CD8-positive, alpha-beta memory T cell (primary cell): Measurements from ENCODE around the gene HOXD3. TPM values are rescaled to one million over a fixed set of nuclear protein-coding genes. Genes with fewer than 3 reads are reported as not detected.

ENCODE experiments used
- CTCF ChIA-PET: fragments of 350-600 bp; sonication (Branson Sonifier 250); formaldehyde crosslinking; loops from one replicate; lab custom pipeline; 2021; ENCODE audit warnings: antibody characterized with exemption; lab: Charles Lee
- POLR2A ChIA-PET: fragments of 350-600 bp; sonication (Branson Sonifier 250); formaldehyde crosslinking; loops from one replicate; lab custom pipeline; 2021; ENCODE audit warnings: antibody characterized with exemption; lab: Charles Lee
- DNase-seq, 5 donors: peaks; one replicate each; pipeline versions ENCODE4 v3.0.0 to v3.0.0-alpha.2; 2020 to 2022; ENCODE audit warnings: mixed read lengths in 1 of 5
- H3K27ac ChIP-seq: one replicate; pipeline ENCODE4 v1.7.0; 2013; ENCODE audit warnings: low read depth, mild to moderate bottlenecking, low read length, moderate library complexity
- H3K27me3 ChIP-seq: 2 replicates; pipeline ENCODE4 v1.7.0; 2013; ENCODE audit warnings: low read length, mild to moderate bottlenecking; ENCODE audit not compliant: insufficient read depth, poor library complexity, severe bottlenecking
- H3K36me3 ChIP-seq: 2 replicates; pipeline ENCODE4 v1.7.0; 2013; ENCODE audit warnings: mild to moderate bottlenecking, low read length, moderate library complexity; ENCODE audit not compliant: insufficient read depth
- H3K4me1 ChIP-seq: 2 replicates; pipeline ENCODE4 v1.7.0; 2013; ENCODE audit warnings: mild to moderate bottlenecking, low read length, moderate library complexity; ENCODE audit not compliant: insufficient read depth
- H3K4me3 ChIP-seq: 2 replicates; pipeline ENCODE4 v1.7.0; 2013; ENCODE audit warnings: mild to moderate bottlenecking, low read length
- H3K9me3 ChIP-seq: 2 replicates; pipeline ENCODE4 v1.7.0; 2013; ENCODE audit warnings: mild to moderate bottlenecking, low read length
- H3K27ac Mint-ChIP-seq, 8 donors: one replicate each; pipeline ENCODE4 v1.8.0; 2020 to 2021; ENCODE audit warnings: mixed read lengths in 8 of 8, mild to moderate bottlenecking in 6 of 8, inconsistent platforms in 3 of 8, moderate library complexity in 3 of 8
- H3K27me3 Mint-ChIP-seq, 2 donors: one replicate each; pipeline ENCODE4 v1.8.0; 2020 to 2021; ENCODE audit warnings: mixed read lengths in 2 of 2, mild to moderate bottlenecking in 1 of 2, moderate library complexity in 1 of 2
- H3K36me3 Mint-ChIP-seq, 3 donors: one replicate each; pipeline ENCODE4 v1.8.0; 2020 to 2021; ENCODE audit warnings: mixed read lengths in 3 of 3, inconsistent platforms in 1 of 3, mild to moderate bottlenecking in 1 of 3
- H3K4me1 Mint-ChIP-seq, 3 donors: one replicate each; pipeline ENCODE4 v1.8.0; 2020 to 2021; ENCODE audit warnings: mixed read lengths in 3 of 3, inconsistent platforms in 1 of 3, mild to moderate bottlenecking in 1 of 3
- H3K4me3 Mint-ChIP-seq, 7 donors: one replicate each; pipeline ENCODE4 v1.8.0; 2020 to 2021; ENCODE audit warnings: mixed read lengths in 7 of 7, mild to moderate bottlenecking in 6 of 7, moderate library complexity in 4 of 7, inconsistent platforms in 2 of 7
- H3K9me3 Mint-ChIP-seq, 5 donors: one replicate each; pipeline ENCODE4 v1.8.0; 2020 to 2022; ENCODE audit warnings: mixed read lengths in 5 of 5, mild to moderate bottlenecking in 3 of 5, moderate library complexity in 2 of 5, inconsistent platforms in 1 of 5
- polyA plus RNA-seq: library from polyadenylated mRNA; unstranded; fragments of 300-500 nt; fragmentation: Illumina TruSeq; gene quantifications from one replicate; pipeline ENCODE4 v1.2.3, GENCODE V29; 2021
- total RNA-seq, 2 experiments: library from RNA; stranded (reverse); gene quantifications; one replicate each; pipeline ENCODE4 v1.2.3, GENCODE V29; 2021

Gene HOXD3
- total and polyA plus RNA-seq, 3 experiments from 2014 or later = not detected

- H3K36me3 ChIP-seq = no peaks in the 10 kb centered on the region
- DNase-seq = no peak
These were observed 5.4 kb upstream of the HOXD3 start, which contains the start of gene HOXD4 for GRCh38 chr2:176151442-176152287. HOXD4 (plus strand) TSS chr2:176151550; CDS start chr2:176151634, 84 bp downstream.

DNA sequence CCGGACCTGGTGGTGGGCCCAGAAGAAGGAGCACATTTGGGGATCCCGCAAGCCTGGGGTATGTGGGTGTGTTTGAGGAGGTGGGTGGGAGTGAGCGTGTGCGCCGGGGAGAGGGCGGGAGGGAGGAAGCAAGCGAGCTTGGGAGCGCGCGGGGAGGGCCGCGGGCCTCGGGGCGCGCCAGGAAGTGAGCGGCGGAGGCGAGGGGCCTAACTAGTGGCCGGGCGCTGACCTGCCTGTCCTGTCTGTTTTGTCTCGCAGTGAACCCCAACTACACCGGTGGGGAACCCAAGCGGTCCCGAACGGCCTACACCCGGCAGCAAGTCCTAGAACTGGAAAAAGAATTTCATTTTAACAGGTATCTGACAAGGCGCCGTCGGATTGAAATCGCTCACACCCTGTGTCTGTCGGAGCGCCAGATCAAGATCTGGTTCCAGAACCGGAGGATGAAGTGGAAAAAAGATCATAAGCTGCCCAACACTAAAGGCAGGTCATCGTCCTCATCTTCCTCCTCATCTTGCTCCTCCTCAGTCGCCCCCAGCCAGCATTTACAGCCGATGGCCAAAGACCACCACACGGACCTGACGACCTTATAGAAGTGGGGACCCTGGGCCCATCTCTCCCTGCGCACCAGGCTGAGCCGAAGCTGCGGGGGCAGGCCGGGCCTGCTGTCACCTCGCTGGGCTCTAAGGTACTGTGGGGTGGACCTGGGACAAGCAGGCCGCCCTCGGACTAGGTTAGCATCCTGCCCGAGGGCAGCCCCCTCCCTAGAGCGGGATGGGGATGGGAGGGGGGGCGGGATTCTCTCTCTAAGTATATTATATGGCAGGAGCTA, 4.5 kb upstream of the HOXD3 start:
- peaks cover 79 to 90% of the 10 kb centered on the region in 2 donors for H3K27me3 Mint-ChIP-seq
- H3K9me3 ChIP-seq = no peaks in the 10 kb centered on the region
- peak overlapping the region in 1 of 7 donors; percentile 32 for H3K4me3 Mint-ChIP-seq
- POLR2A ChIA-PET = no interaction called here
- no peak overlapping the region for H3K27ac ChIP-seq
- H3K9me3 Mint-ChIP-seq = peaks cover 0 to 5% (median 0%) of the 10 kb centered on the region in 5 donors
- H3K27ac Mint-ChIP-seq = no peak overlapping the region
- CTCF ChIA-PET = no interaction called here
- no peak overlapping the region for H3K4me3 ChIP-seq
- H3K36me3 Mint-ChIP-seq = no peaks in the 10 kb centered on the region
- no peaks in the 10 kb centered on the region for H3K36me3 ChIP-seq
- H3K4me1 ChIP-seq = peaks cover 5% of the 10 kb centered on the region
- no peak for DNase-seq
- H3K4me1 Mint-ChIP-seq = peaks cover 4 to 12% (median 10%) of the 10 kb centered on the region in 3 donors
- H3K27me3 ChIP-seq = peaks cover 69% of the 10 kb centered on the region

More at GRCh38 chr2:176151442-176152287, 5.4 kb upstream of the HOXD3 start, which contains the start of gene HOXD4:
- no peak within 1 kb of the TSS for H3K4me3 ChIP-seq
- H3K9me3 ChIP-seq = no peaks in the 10 kb centered on the region
- H3K27me3 Mint-ChIP-seq = peaks cover 83 to 93% of the 10 kb centered on the region in 2 donors
- ChIA-PET POLR2A (interaction anchor here (0.5 kb wide), 1 partner anchor 12 kb away, joined by 4 read pairs; no protein-coding TSS in a partner anchor), CTCF (interaction anchor here (0.9 to 1.2 kb wide), 2 partner anchors 11 to 31 kb away, joined by 3 to 4 read pairs; no protein-coding TSS in a partner anchor)
- H3K9me3 Mint-ChIP-seq = peaks cover 0 to 5% (median 0%) of the 10 kb centered on the region in 5 donors
- H3K27me3 ChIP-seq = peaks cover 69% of the 10 kb centered on the region
- no peaks in the 10 kb centered on the region for H3K36me3 Mint-ChIP-seq
- H3K4me3 Mint-ChIP-seq = peak within 1 kb of the TSS in 2 of 7 donors; percentile 12 to 65
- no peaks in the 10 kb centered on the region for H3K4me1 ChIP-seq
- peak within 1 kb of the TSS in 1 of 8 donors; percentile 24 for H3K27ac Mint-ChIP-seq
- no peak within 1 kb of the TSS for H3K27ac ChIP-seq
- H3K4me1 Mint-ChIP-seq = peaks cover 2 to 9% (median 6%) of the 10 kb centered on the region in 3 donors

GRCh38 chr2:176154576-176155252, 2.4 kb upstream of the HOXD3 start:
- H3K27ac Mint-ChIP-seq = no peak overlapping the region
- peaks cover 7 to 16% (median 16%) of the 10 kb centered on the region in 3 donors for H3K4me1 Mint-ChIP-seq
- H3K27me3 Mint-ChIP-seq = peaks cover 77 to 86% of the 10 kb centered on the region in 2 donors
- no peak for DNase-seq
- ChIA-PET CTCF (interaction anchor here (0.9 kb wide), 1 partner anchor 15 kb away, joined by 3 read pairs; no protein-coding TSS in a partner anchor), POLR2A (no interaction called here)
- Histone ChIP-seq H3K4me1 (peaks cover 5% of the 10 kb centered on the region), H3K27ac (no peak overlapping the region), H3K9me3 (no peaks in the 10 kb centered on the region), H3K27me3 (peaks cover 66% of the 10 kb centered on the region), H3K4me3 (no peak overlapping the region), H3K36me3 (no peaks in the 10 kb centered on the region)
- H3K9me3 Mint-ChIP-seq = peaks cover 0 to 3% (median 0%) of the 10 kb centered on the region in 5 donors
- H3K36me3 Mint-ChIP-seq = no peaks in the 10 kb centered on the region
- no peak overlapping the region for H3K4me3 Mint-ChIP-seq

DNA sequence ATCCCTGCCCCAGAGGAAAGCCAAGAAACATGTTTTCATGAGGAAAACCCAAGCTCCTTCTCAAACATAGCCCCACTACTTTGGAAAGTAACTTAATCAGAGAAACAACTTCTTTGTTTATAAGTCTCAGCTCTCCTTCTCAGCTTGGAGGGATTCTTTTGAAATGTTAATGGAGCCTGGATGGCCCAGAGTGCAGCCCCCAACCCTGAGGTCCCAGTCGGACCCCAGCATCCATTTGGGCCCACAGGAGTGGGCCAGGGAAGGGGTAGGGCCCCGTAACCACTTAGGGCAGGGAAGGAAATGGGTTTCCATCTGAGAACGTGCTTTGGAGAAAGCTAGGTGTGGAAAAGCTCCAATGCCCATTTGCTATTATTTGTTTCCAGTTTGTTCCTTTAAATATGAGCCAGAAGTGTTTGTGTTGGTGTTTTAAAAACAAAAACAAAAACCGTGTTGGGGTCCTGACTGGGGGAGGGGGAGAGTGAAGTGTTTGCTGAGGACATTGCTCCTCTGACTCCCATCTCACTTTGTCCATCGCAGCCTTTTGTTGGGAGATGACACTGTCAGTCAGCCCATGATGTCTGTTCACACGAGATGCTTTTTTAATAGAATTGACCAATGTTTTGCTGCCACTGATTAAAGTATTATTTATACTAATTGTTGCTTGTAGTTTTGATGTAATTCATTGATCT, 1.6 kb upstream of the HOXD3 start:
- POLR2A ChIA-PET = no interaction called here
- Mint-ChIP-seq H3K4me1 (peaks cover 5 to 15% (median 10%) of the 10 kb centered on the region in 3 donors), H3K36me3 (no peaks in the 10 kb centered on the region), H3K27me3 (peaks cover 73 to 82% of the 10 kb centered on the region in 2 donors), H3K4me3 (no peak overlapping the region), H3K27ac (no peak overlapping the region), H3K9me3 (peaks cover 0 to 3% (median 0%) of the 10 kb centered on the region in 5 donors)
- H3K4me3 ChIP-seq = no peak overlapping the region
- H3K36me3 ChIP-seq = no peaks in the 10 kb centered on the region
- no peaks in the 10 kb centered on the region for H3K9me3 ChIP-seq
- H3K4me1 ChIP-seq = peaks cover 5% of the 10 kb centered on the region
- no peak overlapping the region for H3K27ac ChIP-seq
- peaks cover 66% of the 10 kb centered on the region for H3K27me3 ChIP-seq
- no peak for DNase-seq
- CTCF ChIA-PET = interaction anchor here (0.9 to 1.3 kb wide), 2 partner anchors 16 to 29 kb away, joined by 3 read pairs; no protein-coding TSS in a partner anchor

GRCh38 chr2:176156301-176156806, 753 bp upstream of the HOXD3 start:
- Mint-ChIP-seq H3K27ac (peak overlapping the region in 1 of 8 donors; percentile 62), H3K27me3 (peaks cover 72 to 82% of the 10 kb centered on the region in 2 donors), H3K36me3 (no peaks in the 10 kb centered on the region), H3K4me1 (peaks cover 7 to 15% (median 10%) of the 10 kb centered on the region in 3 donors), H3K4me3 (peak overlapping the region in 2 of 7 donors; percentile 44 to 47), H3K9me3 (peaks cover 0 to 6% (median 0%) of the 10 kb centered on the region in 5 donors)
- DNase-seq = no peak
- ChIA-PET CTCF (interaction anchor here (1.3 kb wide), 1 partner anchor 29 kb away, joined by 3 read pairs; no protein-coding TSS in a partner anchor), POLR2A (no interaction called here)
- Histone ChIP-seq H3K27me3 (peaks cover 66% of the 10 kb centered on the region), H3K27ac (no peak overlapping the region), H3K4me1 (peaks cover 5% of the 10 kb centered on the region), H3K9me3 (no peaks in the 10 kb centered on the region), H3K36me3 (no peaks in the 10 kb centered on the region), H3K4me3 (no peak overlapping the region)

- Mint-ChIP-seq H3K27me3 (peaks cover 73 to 88% of the 10 kb centered on the region in 2 donors), H3K36me3 (no peaks in the 10 kb centered on the region), H3K4me1 (peaks cover 7 to 15% (median 10%) of the 10 kb centered on the region in 3 donors), H3K9me3 (peaks cover 0 to 6% (median 0%) of the 10 kb centered on the region in 5 donors), H3K27ac (peak overlapping the region in 1 of 8 donors; percentile 17), H3K4me3 (peak overlapping the region in 3 of 7 donors; percentile 5 to 54 (median 36))
- DNase-seq = no peak
- H3K9me3 ChIP-seq = no peaks in the 10 kb centered on the region
- no peak overlapping the region for H3K4me3 ChIP-seq
- CTCF ChIA-PET = no interaction called here
- peaks cover 5% of the 10 kb centered on the region for H3K4me1 ChIP-seq
- no peaks in the 10 kb centered on the region for H3K36me3 ChIP-seq
- peaks cover 67% of the 10 kb centered on the region for H3K27me3 ChIP-seq
- POLR2A ChIA-PET = no interaction called here
- H3K27ac ChIP-seq = no peak overlapping the region
These were observed 535 bp downstream of the HOXD3 start for GRCh38 chr2:176157499-176158185.
